Activated naive CD4-positive, alpha-beta T cell treated with anti-CD3 and anti-CD28 coated beads, Interleukin-2, amount 10 ng/mL, durations not matched to agents 5 hours and 36 hours (primary cell): ENCODE measurements around the gene TBXT. TPM values are rescaled to one million over a fixed set of nuclear protein-coding genes. Genes with fewer than 3 reads are reported as not detected.

Source experiments
- total RNA-seq, 2 experiments: library from RNA; stranded (reverse); gene quantifications; one replicate each; pipeline ENCODE4 v1.2.3, GENCODE V29; 2021

The TBXT gene, protein sequence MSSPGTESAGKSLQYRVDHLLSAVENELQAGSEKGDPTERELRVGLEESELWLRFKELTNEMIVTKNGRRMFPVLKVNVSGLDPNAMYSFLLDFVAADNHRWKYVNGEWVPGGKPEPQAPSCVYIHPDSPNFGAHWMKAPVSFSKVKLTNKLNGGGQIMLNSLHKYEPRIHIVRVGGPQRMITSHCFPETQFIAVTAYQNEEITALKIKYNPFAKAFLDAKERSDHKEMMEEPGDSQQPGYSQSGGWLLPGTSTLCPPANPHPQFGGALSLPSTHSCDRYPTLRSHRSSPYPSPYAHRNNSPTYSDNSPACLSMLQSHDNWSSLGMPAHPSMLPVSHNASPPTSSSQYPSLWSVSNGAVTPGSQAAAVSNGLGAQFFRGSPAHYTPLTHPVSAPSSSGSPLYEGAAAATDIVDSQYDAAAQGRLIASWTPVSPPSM
- total RNA-seq, result not detected

DNA sequence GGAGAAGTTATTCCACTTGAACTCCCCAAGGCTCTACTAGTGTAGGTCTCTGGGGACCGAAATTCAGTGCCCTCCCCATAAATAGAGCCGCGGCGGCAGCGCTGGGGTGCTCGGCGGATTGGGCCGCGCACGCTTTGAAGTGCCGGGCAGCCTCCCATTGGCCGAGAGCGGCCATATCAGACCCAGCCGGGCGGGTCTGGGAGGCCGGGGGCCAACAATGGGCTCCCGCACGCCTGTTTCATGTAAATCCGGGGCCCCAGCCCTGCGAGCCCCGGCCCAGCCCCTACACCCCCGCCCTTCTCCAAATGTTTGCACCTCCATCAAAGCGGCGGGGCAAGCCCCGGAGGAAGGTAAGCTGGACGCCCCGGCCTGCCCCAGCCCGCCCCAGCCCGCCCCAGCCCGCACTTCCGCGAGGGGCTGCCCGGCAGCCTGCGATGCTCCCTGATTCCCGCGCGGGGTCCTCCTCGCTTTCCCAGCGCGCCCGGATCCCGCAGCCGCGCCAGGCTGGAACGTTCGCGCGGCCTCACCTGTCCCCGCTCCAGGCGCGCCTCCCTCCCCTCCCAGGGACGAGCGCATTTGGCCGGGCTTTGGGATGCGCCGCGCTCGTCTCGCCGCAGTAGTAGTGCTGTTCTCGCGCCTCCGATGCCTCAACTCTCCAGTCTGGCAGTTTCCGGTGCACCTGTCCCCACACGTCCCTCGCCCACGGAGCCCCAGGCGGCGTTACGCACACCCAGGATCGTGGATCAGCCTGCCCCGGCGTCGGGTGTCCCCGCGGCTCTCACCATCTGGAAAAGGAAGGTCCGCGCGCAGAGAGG is at the start of gene TBXT:
TSS of gene TBXT (minus strand) at position 51 of the 815 bp plus-strand sequence. CDS start 260 bp downstream, outside the sequence.

Other genes starting within 250 kb of the TBXT start
- gene PRR18, start 140.5 kb upstream of the TBXT start, total RNA-seq, result not detected
- gene SFT2D1, start 174.7 kb upstream of the TBXT start, total RNA-seq, result 10 to 100 TPM; 49.5 to 50.0 TPM
- gene MPC1, start 215.1 kb upstream of the TBXT start, total RNA-seq, result 10 to 100 TPM; 23.1 to 24.6 TPM